ENCODE measurements around the gene KCNAB1.

- no peak for TF ChIP-seq ZNF274 (IDR thresholded peaks at IDR 0.05; ENCODE audit: low read depth, low read length)
- TF ChIP-seq YY1 (IDR thresholded peaks at IDR 0.05; ENCODE audit: insufficient read depth, insufficient read length), result no peak
These were observed 427.3 kb downstream of the KCNAB1 start for GRCh38 chr3:156547637-156548036.

Measured in NT2/D1 (cell line).